Neural cell (in vitro differentiated cells): ENCODE measurements around the gene RAB3GAP2. TPM values are rescaled to one million over a fixed set of nuclear protein-coding genes. Genes with fewer than 3 reads are reported as not detected.

Source experiments
- H2AFZ ChIP-seq: fragments of 200-600, 300-800 bp; sonication (generic), shearing (Covaris generic); 2 replicates; pipeline ENCODE4 v1.6.0; 2014; ENCODE audit warnings: low read depth, mild to moderate bottlenecking, antibody characterized with exemption, low read length, moderate library complexity
- H3F3A ChIP-seq: fragments of 200-600 bp; shearing (Covaris generic); 2 replicates; pipeline ENCODE4 v1.6.1; 2016; ENCODE audit warnings: mild to moderate bottlenecking, moderate library complexity, mixed read lengths, antibody characterized with exemption, low read length; ENCODE audit not compliant: insufficient read depth, poor library complexity, severe bottlenecking
- H3K27ac ChIP-seq: fragments of 200-600, 300-800 bp; sonication (generic), shearing (Covaris generic); 2 replicates; pipeline ENCODE4 v1.5.1; 2014; ENCODE audit warnings: mild to moderate bottlenecking, low read length, moderate library complexity
- H3K27me3 ChIP-seq: fragments of 300-800, 200-600 bp; sonication (generic), shearing (Covaris generic); 2 replicates; pipeline ENCODE4 v1.6.0; 2014; ENCODE audit warnings: mild to moderate bottlenecking, low read depth, low read length, moderate library complexity; ENCODE audit not compliant: insufficient read depth
- H3K36me3 ChIP-seq: fragments of 300-800, 200-600 bp; sonication (generic), shearing (Covaris generic); 2 replicates; pipeline ENCODE4 v1.5.1; 2014; ENCODE audit warnings: mild to moderate bottlenecking, antibody characterized with exemption, low read length, moderate library complexity; ENCODE audit not compliant: insufficient read depth
- H3K4me2 ChIP-seq: fragments of 300-800, 200-600 bp; sonication (generic), shearing (Covaris generic); 2 replicates; pipeline ENCODE4 v1.6.0; 2014; ENCODE audit warnings: mild to moderate bottlenecking, low read length
- H3K4me3 ChIP-seq: fragments of 300-800, 200-600 bp; sonication (generic), shearing (Covaris generic); 2 replicates; pipeline ENCODE4 v1.5.1; 2014; ENCODE audit warnings: mild to moderate bottlenecking, low read length, moderate library complexity
- H3K79me2 ChIP-seq: fragments of 200-600 bp; shearing (Covaris generic); replicated peaks from 2 replicates; pipeline ENCODE4 v1.6.0; 2014; ENCODE audit warnings: mild to moderate bottlenecking, low read length, moderate library complexity; ENCODE audit not compliant: insufficient read depth
- H3K9ac ChIP-seq: fragments of 300-800, 200-600 bp; sonication (generic), shearing (Covaris generic); 2 replicates; pipeline ENCODE4 v1.6.1; 2016; ENCODE audit warnings: mild to moderate bottlenecking, low read length, mixed read lengths
- H3K9me2 ChIP-seq: fragments of 200-600 bp; shearing (Covaris generic); 2 replicates; pipeline ENCODE4 v1.6.1; 2016; ENCODE audit warnings: mild to moderate bottlenecking, low read length, mixed read lengths; ENCODE audit not compliant: insufficient read depth
- H3K9me3 ChIP-seq: fragments of 200-600, 300-800 bp; sonication (generic), shearing (Covaris generic); 2 replicates; pipeline ENCODE4 v1.6.1; 2016; ENCODE audit warnings: mild to moderate bottlenecking, mixed run types, low read length, moderate library complexity, mixed read lengths
- H4K20me1 ChIP-seq: fragments of 200-600 bp; shearing (Covaris generic); 2 replicates; pipeline ENCODE4 v1.6.1; 2016; ENCODE audit warnings: mild to moderate bottlenecking, mixed run types; ENCODE audit not compliant: insufficient read depth
- CTCF ChIP-seq: fragments of 450-650 bp; IDR thresholded peaks from 2 replicates; pipeline ENCODE4 v1.5.1; 2014; ENCODE audit warnings: antibody characterized with exemption, mild to moderate bottlenecking, moderate library complexity; ENCODE audit not compliant: poor library complexity, severe bottlenecking
- EP300 ChIP-seq: fragments of 450-650 bp; conservative IDR thresholded peaks from 2 replicates; pipeline ENCODE4 v1.6.1; 2014; ENCODE audit warnings: antibody characterized with exemption, mild to moderate bottlenecking, moderate library complexity; ENCODE audit not compliant: poor library complexity, severe bottlenecking
- EZH2 ChIP-seq: fragments of 200-600, 300-800 bp; shearing (Covaris generic), sonication (generic); IDR thresholded peaks from 2 replicates; pipeline ENCODE4 v1.6.1; 2014; ENCODE audit warnings: antibody characterized with exemption, low read length, borderline replicate concordance, mild to moderate bottlenecking; ENCODE audit not compliant: insufficient read depth, poor library complexity, severe bottlenecking
- MXI1 ChIP-seq: fragments of 450-650 bp; conservative IDR thresholded peaks from 2 replicates; pipeline ENCODE4 v1.6.1; 2014; ENCODE audit warnings: antibody characterized with exemption, mild to moderate bottlenecking; ENCODE audit not compliant: poor library complexity, severe bottlenecking
- POLR2AphosphoS5 ChIP-seq: IDR thresholded peaks from 2 replicates; pipeline ENCODE4 v1.6.1; 2012
- RAD21 ChIP-seq: fragments of 450-650 bp; conservative IDR thresholded peaks from 2 replicates; pipeline ENCODE4 v1.6.1; 2014; ENCODE audit warnings: antibody characterized with exemption, mild to moderate bottlenecking, moderate library complexity
- REST ChIP-seq: IDR thresholded peaks from 2 replicates; pipeline ENCODE4 v1.6.1; 2012; ENCODE audit warnings: borderline replicate concordance
- SMC3 ChIP-seq: fragments of 450-650 bp; conservative IDR thresholded peaks from 2 replicates; pipeline ENCODE4 v1.6.1; 2014; ENCODE audit warnings: antibody characterized with exemption, mild to moderate bottlenecking, moderate library complexity; ENCODE audit not compliant: poor library complexity
- TAF1 ChIP-seq: IDR thresholded peaks from 2 replicates; pipeline ENCODE4 v1.6.1; 2012; ENCODE audit warnings: low read depth
- polyA plus RNA-seq: library from polyadenylated mRNA; depleted of rRNA; stranded (reverse); fragments of >200 nt; gene quantifications from 2 replicates; pipeline ENCODE4 v1.2.3, GENCODE V29; 2014

Gene RAB3GAP2
- polyA plus RNA-seq, 1 donor from 2014 or later = 39.9 TPM

GRCh38 chr1:220271706-220272046 is 577 bp downstream of the RAB3GAP2 start:
- peak overlapping the region; percentile 90 for H3K4me2 ChIP-seq
- H3K36me3 ChIP-seq = peaks cover 15% of the 10 kb centered on the region
- H3K27ac ChIP-seq = peak overlapping the region; percentile 96
- peak overlapping the region; percentile 97 for H3K9ac ChIP-seq
- H3K9me3 ChIP-seq = no peaks in the 10 kb centered on the region
- no peaks in the 10 kb centered on the region for H4K20me1 ChIP-seq
- peak overlapping the region; percentile 91 for H3K4me3 ChIP-seq
- peak overlapping the region; percentile 97 for H2AFZ ChIP-seq
- H3F3A ChIP-seq = no peaks in the 10 kb centered on the region
- TF ChIP-seq POLR2AphosphoS5 (no peak), RAD21 (no peak), SMC3 (no peak), TAF1 (no peak), EP300 (no peak), MXI1 (peak; percentile 62), EZH2 (no peak), CTCF (no peak), REST (peak; percentile 46)
- H3K79me2 ChIP-seq = peaks cover 41% of the 10 kb centered on the region
- no peaks in the 10 kb centered on the region for H3K27me3 ChIP-seq
- no peaks in the 10 kb centered on the region for H3K9me2 ChIP-seq

GRCh38 chr1:220269036-220269435 is 3.2 kb downstream of the RAB3GAP2 start:
- Histone ChIP-seq H3F3A (no peaks in the 10 kb centered on the region), H4K20me1 (no peaks in the 10 kb centered on the region), H3K9ac (no peak overlapping the region), H3K4me3 (peak overlapping the region; percentile 37), H3K9me2 (no peaks in the 10 kb centered on the region), H3K9me3 (no peaks in the 10 kb centered on the region), H3K4me2 (no peak overlapping the region), H3K36me3 (peaks cover 15% of the 10 kb centered on the region), H3K27ac (no peak overlapping the region), H3K79me2 (peaks cover 41% of the 10 kb centered on the region), H3K27me3 (no peaks in the 10 kb centered on the region), H2AFZ (no peak overlapping the region)
- no peak for TF ChIP-seq TAF1
- no peak for TF ChIP-seq CTCF
- TF ChIP-seq EZH2 = no peak
- no peak for TF ChIP-seq MXI1
- no peak for TF ChIP-seq REST
- TF ChIP-seq EP300 = no peak
- TF ChIP-seq SMC3 = no peak
